Thyroid gland (tissue), 4 donors: ENCODE measurements around the gene TLR1.

Source experiments
- POLR2A ChIP-seq, 2 donors: fragments of 450-650 bp; IDR thresholded peaks; one replicate each; pipeline ENCODE4 v1.6.1; 2017; ENCODE audit warnings: antibody characterized with exemption in 2 of 2, mild to moderate bottlenecking in 2 of 2, moderate library complexity in 1 of 2
- TF ChIP-seq, protein P1 (sequence below), 6 experiments: fragments of 200-600 bp in 3 of 6; fragments of 450-650 bp in 3 of 6; sonication (generic) in 3 of 6; IDR thresholded peaks; one replicate each; pipeline ENCODE4 v1.5.1; 2016 to 2019; ENCODE audit warnings: antibody characterized with exemption in 6 of 6, mild to moderate bottlenecking in 2 of 6, inconsistent platforms in 1 of 6, moderate library complexity in 1 of 6

DNA sequence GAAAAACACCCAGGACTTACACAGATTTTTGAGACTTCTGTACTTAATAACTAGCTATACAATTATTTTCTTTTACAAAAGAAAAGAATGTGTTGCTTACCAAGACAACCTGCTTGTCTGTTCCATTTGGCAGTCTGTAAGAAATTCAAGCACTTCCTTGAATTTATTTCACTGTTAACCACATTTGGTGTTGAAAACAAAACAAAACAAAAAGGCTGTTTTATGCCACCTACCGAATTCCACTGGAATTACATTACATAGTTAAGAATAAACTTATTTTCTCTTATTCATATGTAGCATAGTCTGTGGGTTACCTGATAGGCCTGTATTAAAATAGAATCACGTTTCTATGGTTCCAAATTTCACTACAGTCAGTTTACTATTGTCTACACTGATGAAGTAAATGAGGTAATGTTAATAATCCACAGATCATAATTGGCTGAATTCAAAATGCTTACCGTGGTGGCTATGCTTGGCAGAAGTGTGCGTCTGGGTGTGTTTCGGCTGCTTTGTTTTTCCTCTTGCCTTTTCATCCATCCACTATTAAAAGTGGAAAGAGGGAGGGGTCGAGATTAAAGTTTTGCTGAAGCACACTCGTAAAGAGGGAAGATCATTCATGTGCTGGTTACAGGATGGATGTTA lies at the start of gene TLR1:
- TF ChIP-seq, protein P1, sequence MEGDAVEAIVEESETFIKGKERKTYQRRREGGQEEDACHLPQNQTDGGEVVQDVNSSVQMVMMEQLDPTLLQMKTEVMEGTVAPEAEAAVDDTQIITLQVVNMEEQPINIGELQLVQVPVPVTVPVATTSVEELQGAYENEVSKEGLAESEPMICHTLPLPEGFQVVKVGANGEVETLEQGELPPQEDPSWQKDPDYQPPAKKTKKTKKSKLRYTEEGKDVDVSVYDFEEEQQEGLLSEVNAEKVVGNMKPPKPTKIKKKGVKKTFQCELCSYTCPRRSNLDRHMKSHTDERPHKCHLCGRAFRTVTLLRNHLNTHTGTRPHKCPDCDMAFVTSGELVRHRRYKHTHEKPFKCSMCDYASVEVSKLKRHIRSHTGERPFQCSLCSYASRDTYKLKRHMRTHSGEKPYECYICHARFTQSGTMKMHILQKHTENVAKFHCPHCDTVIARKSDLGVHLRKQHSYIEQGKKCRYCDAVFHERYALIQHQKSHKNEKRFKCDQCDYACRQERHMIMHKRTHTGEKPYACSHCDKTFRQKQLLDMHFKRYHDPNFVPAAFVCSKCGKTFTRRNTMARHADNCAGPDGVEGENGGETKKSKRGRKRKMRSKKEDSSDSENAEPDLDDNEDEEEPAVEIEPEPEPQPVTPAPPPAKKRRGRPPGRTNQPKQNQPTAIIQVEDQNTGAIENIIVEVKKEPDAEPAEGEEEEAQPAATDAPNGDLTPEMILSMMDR (IDR thresholded peaks at IDR 0.05) = peak in 4 of 6 experiments; percentile 30 to 69 (median 64)
- no peak for TF ChIP-seq POLR2A (IDR thresholded peaks at IDR 0.05)
